GM08714 (cell line): ENCODE results near the gene TMEM244.
A peak's percentile ranks its signal among the peaks of the same experiment; 100 is the strongest.
"Not testable (repeated sequence)": the region's sequence is repeated elsewhere in the genome, so short reads cannot be mapped to it uniquely, and the experiment has no call there.

Experiments used
- H3K4me3 ChIP-seq: fragments of 200-500 bp; sonication (Bioruptor generic); 2 replicates; pipeline ENCODE4 v1.5.1; 2014; ENCODE audit warnings: mild to moderate bottlenecking, low read length, inconsistent platforms
- ZNF274 ChIP-seq: IDR thresholded peaks from 2 replicates; pipeline ENCODE4 v1.6.1; 2012; ENCODE audit warnings: mild to moderate bottlenecking, low read depth, low read length

TMEM244 gene

GRCh38 chr6:129882510-129883023 is 21.5 kb upstream of the TMEM244 start:
- peak overlapping the region; percentile 26; the same call in 1 of the 2 replicates for H3K4me3 ChIP-seq
- TF ChIP-seq ZNF274: no peak

- H3K4me3 ChIP-seq: not testable (repeated sequence)
These were observed 16.8 kb upstream of the TMEM244 start for GRCh38 chr6:129877894-129878293.

GRCh38 chr6:129875610-129876520 is 14.8 kb upstream of the TMEM244 start:
- TF ChIP-seq ZNF274: no peak
- H3K4me3 ChIP-seq: no peak overlapping the region

- H3K4me3 ChIP-seq: no peak overlapping the region
- TF ChIP-seq ZNF274: no peak
These were observed 13.7 kb upstream of the TMEM244 start for GRCh38 chr6:129874837-129875236.

GRCh38 chr6:129872586-129872985 is 11.5 kb upstream of the TMEM244 start:
- H3K4me3 ChIP-seq: no peak overlapping the region
- no peak for TF ChIP-seq ZNF274

GRCh38 chr6:129871221-129871620 is 10.1 kb upstream of the TMEM244 start:
- H3K4me3 ChIP-seq: no peak overlapping the region
- no peak for TF ChIP-seq ZNF274

GRCh38 chr6:129867403-129867802 is 6.3 kb upstream of the TMEM244 start:
- no peak overlapping the region for H3K4me3 ChIP-seq
- TF ChIP-seq ZNF274: no peak

GRCh38 chr6:129866688-129867087 is 5.6 kb upstream of the TMEM244 start:
- no peak for TF ChIP-seq ZNF274
- H3K4me3 ChIP-seq: no peak overlapping the region

GRCh38 chr6:129866256-129866655 is 5.1 kb upstream of the TMEM244 start:
- no peak for TF ChIP-seq ZNF274

GRCh38 chr6:129865013-129865412 is 3.9 kb upstream of the TMEM244 start:
- TF ChIP-seq ZNF274: no peak
- no peak overlapping the region for H3K4me3 ChIP-seq

More at GRCh38 chr6:129866256-129866655, 5.1 kb upstream of the TMEM244 start:
- H3K4me3 ChIP-seq: no peak overlapping the region

GRCh38 chr6:129863664-129864063 is 2.5 kb upstream of the TMEM244 start:
- H3K4me3 ChIP-seq: no peak overlapping the region
- TF ChIP-seq ZNF274: no peak

- no peak for TF ChIP-seq ZNF274
These were observed 1.6 kb downstream of the TMEM244 start for GRCh38 chr6:129859524-129859923.

GRCh38 chr6:129857838-129858237 is 3.3 kb downstream of the TMEM244 start:
- H3K4me3 ChIP-seq: no peak overlapping the region
- no peak for TF ChIP-seq ZNF274

More at GRCh38 chr6:129859524-129859923, 1.6 kb downstream of the TMEM244 start:
- no peak overlapping the region for H3K4me3 ChIP-seq

- TF ChIP-seq ZNF274: no peak
- no peak overlapping the region for H3K4me3 ChIP-seq
These were observed 7.0 kb downstream of the TMEM244 start for GRCh38 chr6:129853996-129854711.
